Calu3 (cell line): ENCODE measurements around the gene CEP170. TPM values are rescaled to one million over a fixed set of nuclear protein-coding genes. Genes with fewer than 3 reads are reported as not detected.
"Not testable (repeated sequence)": the region's sequence is repeated elsewhere in the genome, so short reads cannot be mapped to it uniquely, and the experiment has no call there.

ENCODE experiments used
- BruUV-seq: library from RNA; stranded (reverse); fragments of 400-500 nt; replicated peaks from 2 replicates; lab custom pipeline; 2021; lab: Mats Ljungman, UMichigan
- CTCF ChIA-PET: fragments of 300-600 bp; sonication (Branson Sonifier 250); formaldehyde crosslinking; loops from one replicate; lab custom pipeline; 2022; ENCODE audit warnings: antibody characterized with exemption; lab: Charles Lee
- DNase-seq: peaks from one replicate; pipeline ENCODE4 v3.0.0; 2022
- H3K27ac Mint-ChIP-seq: one replicate; pipeline ENCODE4 v1.8.0; 2022; ENCODE audit warnings: mixed read lengths; ENCODE audit not compliant: unreplicated experiment
- H3K27me3 Mint-ChIP-seq: one replicate; pipeline ENCODE4 v1.8.0; 2022; ENCODE audit warnings: mixed read lengths; ENCODE audit not compliant: unreplicated experiment
- H3K36me3 Mint-ChIP-seq: one replicate; pipeline ENCODE4 v1.8.0; 2022; ENCODE audit warnings: mild to moderate bottlenecking, moderate library complexity, mixed read lengths; ENCODE audit not compliant: insufficient read depth, unreplicated experiment
- H3K4me1 Mint-ChIP-seq: one replicate; pipeline ENCODE4 v1.8.0; 2022; ENCODE audit warnings: mild to moderate bottlenecking, low read depth, mixed read lengths; ENCODE audit not compliant: unreplicated experiment
- H3K4me3 Mint-ChIP-seq: one replicate; pipeline ENCODE4 v1.8.0; 2022; ENCODE audit warnings: mild to moderate bottlenecking, low read depth, moderate library complexity, mixed read lengths; ENCODE audit not compliant: unreplicated experiment
- H3K9me3 Mint-ChIP-seq: one replicate; pipeline ENCODE4 v1.8.0; 2022; ENCODE audit warnings: low read depth, mixed read lengths; ENCODE audit not compliant: unreplicated experiment
- CTCF ChIP-seq: fragments of 200-600 bp; IDR thresholded peaks from one replicate; pipeline ENCODE4 v1.8.0; 2022; ENCODE audit warnings: antibody characterized with exemption; ENCODE audit not compliant: unreplicated experiment
- intact Hi-C: fragments of 100-400 bp; cut with micrococcal nuclease; formaldehyde crosslinking; loops from one replicate; pipeline ENCODE4 v1.10.0; 2022; ENCODE audit not compliant: unreplicated experiment
- total RNA-seq: library from RNA; stranded (reverse); gene quantifications from 2 replicates; pipeline ENCODE4 v1.2.3, GENCODE V29; 2022

CEP170 gene
- total RNA-seq, 1 experiment from 2014 or later: 133 TPM

GRCh38 chr1:243229526-243229925 lies 25.6 kb downstream of the CEP170 start:
- Mint-ChIP-seq H3K4me1 (no peaks in the 10 kb centered on the region), H3K4me3 (no peak overlapping the region), H3K27me3 (no peaks in the 10 kb centered on the region), H3K9me3 (peaks cover 18% of the 10 kb centered on the region), H3K36me3 (peaks cover 36% of the 10 kb centered on the region), H3K27ac (no peak overlapping the region)
- intact Hi-C loops: no loop called here
- no peak for TF ChIP-seq CTCF
- CTCF ChIA-PET: no interaction called here
- BruUV-seq: no TSS peak
- no peak for DNase-seq

GRCh38 chr1:243227622-243228021 lies 27.5 kb downstream of the CEP170 start:
- DNase-seq: no peak
- intact Hi-C loops: no loop called here
- Mint-ChIP-seq H3K27me3 (no peaks in the 10 kb centered on the region), H3K36me3 (peaks cover 40% of the 10 kb centered on the region), H3K27ac (no peak overlapping the region), H3K4me1 (no peaks in the 10 kb centered on the region), H3K4me3 (no peak overlapping the region), H3K9me3 (peaks cover 18% of the 10 kb centered on the region)
- CTCF ChIA-PET: no interaction called here
- BruUV-seq: no TSS peak
- TF ChIP-seq CTCF: no peak

- Mint-ChIP-seq H3K36me3 (peaks cover 54% of the 10 kb centered on the region), H3K4me3 (no peak overlapping the region), H3K27me3 (no peaks in the 10 kb centered on the region), H3K27ac (no peak overlapping the region), H3K4me1 (peaks cover 5% of the 10 kb centered on the region), H3K9me3 (no peaks in the 10 kb centered on the region)
- intact Hi-C loops: no loop called here
- CTCF ChIA-PET: no interaction called here
- TF ChIP-seq CTCF: no peak
- no peak for DNase-seq
- no TSS peak for BruUV-seq
Observed at GRCh38 chr1:243218059-243218458, 37.0 kb downstream of the CEP170 start.

GRCh38 chr1:243217349-243217748 lies 37.7 kb downstream of the CEP170 start:
- H3K4me1 Mint-ChIP-seq: peaks cover 8% of the 10 kb centered on the region
- no peaks in the 10 kb centered on the region for H3K9me3 Mint-ChIP-seq
- H3K27me3 Mint-ChIP-seq: no peaks in the 10 kb centered on the region
- intact Hi-C loops: no loop called here
- H3K36me3 Mint-ChIP-seq: peaks cover 49% of the 10 kb centered on the region
- BruUV-seq: no TSS peak
- H3K27ac Mint-ChIP-seq: no peak overlapping the region
- DNase-seq: no peak
- TF ChIP-seq CTCF: no peak
- H3K4me3 Mint-ChIP-seq: no peak overlapping the region
- CTCF ChIA-PET: no interaction called here

GRCh38 chr1:243216741-243217140 lies 38.3 kb downstream of the CEP170 start:
- H3K4me1 Mint-ChIP-seq: peaks cover 8% of the 10 kb centered on the region
- H3K27ac Mint-ChIP-seq: no peak overlapping the region
- TF ChIP-seq CTCF: no peak
- intact Hi-C loops: no loop called here
- no peaks in the 10 kb centered on the region for H3K9me3 Mint-ChIP-seq
- DNase-seq: no peak
- CTCF ChIA-PET: no interaction called here
- no peaks in the 10 kb centered on the region for H3K27me3 Mint-ChIP-seq
- peaks cover 44% of the 10 kb centered on the region for H3K36me3 Mint-ChIP-seq
- BruUV-seq: no TSS peak
- no peak overlapping the region for H3K4me3 Mint-ChIP-seq

GRCh38 chr1:243215276-243215875 lies 39.7 kb downstream of the CEP170 start:
- CTCF ChIA-PET, intact Hi-C loops: not testable (repeated sequence)
- peaks cover 32% of the 10 kb centered on the region for H3K36me3 Mint-ChIP-seq

More at GRCh38 chr1:243215276-243215875, 39.7 kb downstream of the CEP170 start:
- not testable (repeated sequence) for H3K4me3 Mint-ChIP-seq, DNase-seq, H3K27ac Mint-ChIP-seq, BruUV-seq, H3K4me1 Mint-ChIP-seq, H3K9me3 Mint-ChIP-seq, H3K27me3 Mint-ChIP-seq
